ENCODE measurements around the gene SPACA1.

Gene SPACA1

DNA sequence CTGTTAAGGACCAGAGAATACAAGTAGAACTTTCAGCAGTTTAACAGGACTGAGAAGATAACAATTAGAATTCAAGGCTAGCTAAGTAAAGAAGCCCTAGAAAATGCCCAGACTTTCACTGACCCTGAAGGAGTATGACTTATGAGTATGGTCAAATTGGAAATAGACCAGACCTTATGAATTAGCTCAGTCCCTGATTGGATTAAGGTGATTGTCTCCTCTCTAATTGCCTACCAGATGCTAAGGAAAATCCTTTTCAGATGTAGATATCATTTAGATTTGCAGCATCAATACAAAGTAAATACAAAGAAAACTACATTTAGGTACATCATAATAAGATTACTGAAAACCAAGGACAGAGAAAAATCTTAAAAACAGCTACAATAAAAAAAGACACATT lies 59.6 kb downstream of the SPACA1 start:
- no peak for DNase-seq

DNA sequence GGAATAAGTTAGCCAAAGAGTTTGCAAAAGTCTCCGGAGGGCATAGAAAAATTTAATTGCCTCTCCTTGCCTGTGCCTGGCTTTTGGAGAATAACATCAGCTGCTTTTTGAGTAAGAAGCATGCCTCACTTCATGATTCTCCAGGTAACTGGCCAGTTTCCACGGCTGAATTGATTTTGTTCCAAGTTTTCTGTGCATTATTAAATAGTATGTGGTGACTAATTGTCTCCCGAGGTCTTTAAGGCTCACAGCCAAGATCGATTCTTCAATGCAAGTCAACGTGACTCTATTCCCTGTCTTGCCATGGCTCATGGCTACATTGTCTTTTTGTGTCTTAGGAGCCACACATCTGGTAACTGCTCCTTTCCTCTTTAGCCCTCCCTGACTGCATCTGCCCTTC lies 64.3 kb downstream of the SPACA1 start:
- no peak for DNase-seq

DNA sequence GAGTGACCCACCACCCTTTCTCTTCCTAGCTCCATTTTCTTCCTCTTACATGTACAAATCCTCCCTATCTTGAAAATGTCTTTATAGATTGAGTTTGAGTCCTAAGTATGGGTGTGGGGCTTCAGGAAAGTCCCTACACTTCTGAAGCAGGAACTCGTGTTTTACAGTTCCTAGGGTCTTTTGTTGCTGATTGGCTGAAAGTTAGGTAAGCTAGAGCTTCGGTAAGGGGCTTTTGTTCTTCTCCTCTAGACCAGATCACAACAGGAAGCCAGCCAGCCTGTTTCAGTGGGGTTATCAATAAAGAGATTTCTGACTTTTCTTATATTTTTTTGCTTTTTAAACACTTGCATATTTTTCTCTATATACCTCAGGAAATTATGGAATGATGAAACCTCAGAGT lies 67.2 kb downstream of the SPACA1 start:
- no peak for DNase-seq

DNA sequence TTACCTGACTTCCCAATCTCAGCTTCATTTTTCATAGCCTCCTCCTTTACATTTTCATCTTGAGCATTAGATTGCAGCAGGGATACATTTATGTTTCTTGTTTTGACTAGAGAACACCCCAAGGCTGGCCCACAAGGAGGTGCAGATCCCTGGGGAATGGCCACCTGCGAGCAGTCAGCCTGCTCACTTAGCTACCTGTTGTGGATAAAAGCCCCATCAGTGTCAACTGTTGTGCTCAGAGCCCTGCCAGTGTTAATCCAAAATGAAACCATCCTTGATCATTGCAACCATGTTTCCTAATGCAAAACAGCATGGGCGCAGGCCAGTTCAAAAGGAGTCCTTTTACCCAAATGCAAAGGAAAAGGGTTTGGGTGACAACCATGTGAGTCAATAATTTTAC lies 67.7 kb downstream of the SPACA1 start:
- no peak for DNase-seq

DNA sequence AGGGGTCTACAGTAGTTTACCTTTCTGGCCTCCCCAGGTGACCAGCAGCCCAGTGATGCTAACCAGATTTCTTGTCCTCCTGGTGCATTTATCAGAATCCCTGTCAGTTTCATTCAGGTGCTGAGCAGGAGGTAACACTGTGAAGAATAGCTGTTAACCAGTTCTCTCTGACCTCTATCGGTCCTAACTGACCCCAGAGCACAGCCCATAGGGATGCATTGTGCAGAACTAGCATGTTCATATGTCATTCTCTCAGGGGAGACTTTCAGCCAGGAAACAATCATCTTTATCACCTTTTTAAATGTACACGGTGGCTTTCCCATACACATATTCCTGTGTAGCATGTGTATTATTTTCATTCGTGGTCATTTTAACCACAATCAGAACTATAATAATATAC lies 68.6 kb downstream of the SPACA1 start:
- DNase-seq: no peak

All from NK-92 treated with Interleukin-12 subunit alpha and Interleukin-12 subunit beta, amount 100 ng/mL, for 24 hours (cell line).